SK-N-SH (cell line): Measurements from ENCODE around the gene MEGF6. TPM values are rescaled to one million over a fixed set of nuclear protein-coding genes. Genes with fewer than 3 reads are reported as not detected.

Experiments
- CTCF ChIA-PET: fragments of 300-600, 350-600 bp; formaldehyde crosslinking; extraction: SDS; loops from one replicate; lab custom pipeline; 2021; lab: Yijun Ruan, JAX
- POLR2A ChIA-PET: fragments of 350-600 bp; sonication (Branson Sonifier 250); formaldehyde crosslinking; extraction: SDS; loops from one replicate; lab custom pipeline; 2020; ENCODE audit warnings: antibody characterized with exemption, inconsistent platforms; lab: Yijun Ruan, JAX
- DNase-seq: peaks from one replicate; pipeline ENCODE4 v3.0.0; 2012
- H2AFZ ChIP-seq: fragments of 200-600 bp; sonication (generic); 2 replicates; pipeline ENCODE4 v1.8.1; 2016; ENCODE audit warnings: antibody characterized with exemption, mild to moderate bottlenecking, low read depth
- H3F3A ChIP-seq: fragments of 200-600 bp; sonication (generic); replicated peaks from 2 replicates; pipeline ENCODE3; 2016; ENCODE audit warnings: antibody characterized with exemption, mild to moderate bottlenecking; ENCODE audit not compliant: insufficient read depth
- H3K27ac ChIP-seq, 2 experiments: fragments of 200-500 bp in 1 of 2; fragments of 200-600 bp in 1 of 2; sonication (Bioruptor generic) in 1 of 2; sonication (generic), shearing (Covaris generic) in 1 of 2; 2 replicates each; pipeline versions ENCODE4 v1.5.1 to v1.6.1; 2014 to 2016; ENCODE audit warnings: low read depth in 2 of 2, inconsistent platforms in 1 of 2, low read length in 1 of 2, mild to moderate bottlenecking in 1 of 2, mixed read lengths in 1 of 2
- H3K27me3 ChIP-seq: fragments of 200-600 bp; sonication (generic), shearing (Covaris generic); 2 replicates; pipeline ENCODE4 v1.6.1; 2016; ENCODE audit warnings: mixed run types; ENCODE audit not compliant: insufficient read depth
- H3K36me3 ChIP-seq, 2 experiments: fragments of 200-500 bp in 1 of 2; fragments of 200-600 bp in 1 of 2; sonication (Bioruptor generic) in 1 of 2; sonication (generic) in 1 of 2; replicated peaks in 1 of 2; 2 replicates each; pipeline versions ENCODE3 to v1.5.1; 2014 to 2016; ENCODE audit warnings: low read length in 1 of 2, mild to moderate bottlenecking in 1 of 2; ENCODE audit not compliant: insufficient read depth in 2 of 2, control insufficient read depth in 1 of 2
- H3K4me1 ChIP-seq, 2 experiments: fragments of 200-500 bp in 1 of 2; fragments of 200-600 bp in 1 of 2; sonication (Bioruptor generic) in 1 of 2; sonication (generic), shearing (Covaris generic) in 1 of 2; 2 replicates each; pipeline versions ENCODE4 v1.5.1 to v1.6.1; 2014 to 2016; ENCODE audit warnings: low read depth in 1 of 2, low read length in 1 of 2, mixed run types in 1 of 2; ENCODE audit not compliant: insufficient read depth in 2 of 2, control insufficient read depth in 1 of 2
- H3K4me2 ChIP-seq: fragments of 200-600 bp; sonication (generic), shearing (Covaris generic); 2 replicates; pipeline ENCODE4 v1.6.1; 2017; ENCODE audit warnings: mixed run types
- H3K4me3 ChIP-seq, 2 experiments: fragments of 200-500 bp in 1 of 2; fragments of 200-600 bp in 1 of 2; sonication (Bioruptor generic) in 1 of 2; sonication (generic), shearing (Covaris generic) in 1 of 2; 2 replicates each; pipeline versions ENCODE4 v1.5.1 to v1.8.1; 2014 to 2016; ENCODE audit warnings: low read depth in 2 of 2, inconsistent platforms in 1 of 2, low read length in 1 of 2, mild to moderate bottlenecking in 1 of 2, mixed read lengths in 1 of 2, moderate library complexity in 1 of 2
- H3K79me2 ChIP-seq: fragments of 200-600 bp; sonication (generic); 2 replicates; pipeline ENCODE4 v1.8.1; 2017; ENCODE audit warnings: mild to moderate bottlenecking; ENCODE audit not compliant: insufficient read depth
- H3K9ac ChIP-seq: fragments of 200-600 bp; sonication (generic); 2 replicates; pipeline ENCODE4 v1.6.1; 2017; ENCODE audit warnings: mixed run types
- H3K9me2 ChIP-seq: fragments of 200-600 bp; sonication (generic); 2 replicates; pipeline ENCODE4 v1.6.1; 2017; ENCODE audit warnings: mixed run types
- H3K9me3 ChIP-seq: fragments of 200-600 bp; sonication (generic); 2 replicates; pipeline ENCODE4 v1.6.1; 2017; ENCODE audit warnings: mixed run types, mild to moderate bottlenecking, moderate library complexity
- H4K20me1 ChIP-seq: fragments of 200-600 bp; sonication (generic); 2 replicates; pipeline ENCODE4 v1.6.1; 2017; ENCODE audit warnings: mild to moderate bottlenecking, mixed run types; ENCODE audit not compliant: insufficient read depth
- ELF1 ChIP-seq: IDR thresholded peaks from 2 replicates; pipeline ENCODE4 v1.4.0; 2012
- MXI1 ChIP-seq: IDR thresholded peaks from 2 replicates; pipeline ENCODE4 v1.6.1; 2012; ENCODE audit warnings: mild to moderate bottlenecking, low read depth, low read length, improper control_type of control experiment
- POLR2AphosphoS5 ChIP-seq: IDR thresholded peaks from 2 replicates; pipeline ENCODE4 v1.6.1; 2012; ENCODE audit warnings: low read depth, low read length
- RFX5 ChIP-seq: IDR thresholded peaks from 2 replicates; pipeline ENCODE4 v1.6.1; 2012; ENCODE audit warnings: mild to moderate bottlenecking, improper control_type of control experiment, low read length
- RXRA ChIP-seq: IDR thresholded peaks from 2 replicates; pipeline ENCODE4 v1.4.0; 2012; ENCODE audit warnings: low read depth, mild to moderate bottlenecking, borderline replicate concordance
- TAF1 ChIP-seq: IDR thresholded peaks from 2 replicates; pipeline ENCODE4 v1.6.1; 2012; ENCODE audit warnings: low read depth, mild to moderate bottlenecking, low read length, moderate library complexity, borderline replicate concordance
- TCF12 ChIP-seq: IDR thresholded peaks from 2 replicates; pipeline ENCODE4 v1.4.0; 2012
- TEAD4 ChIP-seq: IDR thresholded peaks from 2 replicates; pipeline ENCODE4 v1.4.0; 2012; ENCODE audit warnings: mild to moderate bottlenecking, borderline replicate concordance; ENCODE audit not compliant: insufficient read depth
- WGBS: methylation state at CpG from one replicate; pipeline ENCODE4 v1.1.6; 2017; ENCODE audit warnings: low lambda C conversion rate; 5-methylcytosine and 5-hydroxymethylcytosine counted together
- polyA plus RNA-seq, 3 experiments: library from polyadenylated mRNA; depleted of rRNA; stranded (reverse); fragments of >200 nt; gene quantifications; 2 replicates each; pipeline ENCODE4 v1.2.3, GENCODE V29; 2012
- TF ChIP-seq, protein P1 (sequence below): fragments of 150-350 bp; IDR thresholded peaks from 2 replicates; pipeline ENCODE4 v1.6.1; 2017; ENCODE audit warnings: antibody characterized with exemption, low read length, low read depth, borderline replicate concordance
- TF ChIP-seq, protein P2 (sequence below): fragments of 150-350 bp; IDR thresholded peaks from 2 replicates; pipeline ENCODE4 v1.6.1; 2016; ENCODE audit warnings: mild to moderate bottlenecking, low read depth, low read length
- TF ChIP-seq, protein P3 (sequence below): IDR thresholded peaks from 2 replicates; pipeline ENCODE4 v1.4.0; 2012; ENCODE audit warnings: low read depth, borderline replicate concordance
- TF ChIP-seq, protein P4 (sequence below): IDR thresholded peaks from 2 replicates; pipeline ENCODE4 v1.6.1; 2012; ENCODE audit warnings: mild to moderate bottlenecking, low read depth, low read length, moderate library complexity
- TF ChIP-seq, protein P5 (sequence below): IDR thresholded peaks from 2 replicates; pipeline ENCODE4 v1.4.0; 2012; ENCODE audit warnings: low read depth

MEGF6 gene
- polyA plus RNA-seq, 1 of the 3 experiments (the other 2 are of a cell fraction): 7.6 TPM

DNA sequence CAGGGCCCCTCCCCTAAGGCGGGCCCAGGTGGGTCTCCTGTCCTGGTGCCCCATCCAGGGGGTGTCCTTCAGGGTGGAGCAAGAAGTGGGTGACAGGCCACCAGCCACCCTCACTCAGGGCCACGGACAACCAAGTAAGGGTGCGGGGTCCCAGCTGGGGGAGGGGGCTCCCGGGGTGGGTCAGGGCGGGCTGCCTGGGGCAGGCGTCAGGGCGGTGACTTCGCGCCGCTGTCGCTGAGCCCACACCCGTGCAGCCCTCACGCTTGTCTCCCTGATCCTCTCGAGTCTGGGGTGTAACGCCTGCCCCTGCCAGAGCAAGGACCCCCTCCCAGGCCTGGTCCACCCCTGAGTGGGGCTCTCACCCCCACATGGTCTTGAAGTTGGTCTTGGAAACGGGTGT is 134.6 kb downstream of the MEGF6 start:
- Histone ChIP-seq H3K27ac (no peak overlapping the region), H3K4me3 (no peak overlapping the region), H3K9me3 (no peaks in the 10 kb centered on the region), H3K9ac (no peak overlapping the region), H3K4me1 (peaks cover 1 to 2% of the 10 kb centered on the region in 2 experiments; a peak in 2 of 4 replicates), H3K4me2 (no peak overlapping the region), H3K36me3 (no peaks in the 10 kb centered on the region), H3K27me3 (no peaks in the 10 kb centered on the region), H3K79me2 (no peaks in the 10 kb centered on the region), H3K9me2 (no peaks in the 10 kb centered on the region), H4K20me1 (no peaks in the 10 kb centered on the region), H3F3A (no peaks in the 10 kb centered on the region), H2AFZ (no peak overlapping the region)
- 91% methylated on average over 4 of the region's 16 CpGs for WGBS
- no peak for TF ChIP-seq RFX5
- TF ChIP-seq MXI1: no peak
- TF ChIP-seq TAF1: no peak
- TF ChIP-seq, protein P1, sequence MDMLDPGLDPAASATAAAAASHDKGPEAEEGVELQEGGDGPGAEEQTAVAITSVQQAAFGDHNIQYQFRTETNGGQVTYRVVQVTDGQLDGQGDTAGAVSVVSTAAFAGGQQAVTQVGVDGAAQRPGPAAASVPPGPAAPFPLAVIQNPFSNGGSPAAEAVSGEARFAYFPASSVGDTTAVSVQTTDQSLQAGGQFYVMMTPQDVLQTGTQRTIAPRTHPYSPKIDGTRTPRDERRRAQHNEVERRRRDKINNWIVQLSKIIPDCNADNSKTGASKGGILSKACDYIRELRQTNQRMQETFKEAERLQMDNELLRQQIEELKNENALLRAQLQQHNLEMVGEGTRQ: no peak
- TF ChIP-seq, protein P2, sequence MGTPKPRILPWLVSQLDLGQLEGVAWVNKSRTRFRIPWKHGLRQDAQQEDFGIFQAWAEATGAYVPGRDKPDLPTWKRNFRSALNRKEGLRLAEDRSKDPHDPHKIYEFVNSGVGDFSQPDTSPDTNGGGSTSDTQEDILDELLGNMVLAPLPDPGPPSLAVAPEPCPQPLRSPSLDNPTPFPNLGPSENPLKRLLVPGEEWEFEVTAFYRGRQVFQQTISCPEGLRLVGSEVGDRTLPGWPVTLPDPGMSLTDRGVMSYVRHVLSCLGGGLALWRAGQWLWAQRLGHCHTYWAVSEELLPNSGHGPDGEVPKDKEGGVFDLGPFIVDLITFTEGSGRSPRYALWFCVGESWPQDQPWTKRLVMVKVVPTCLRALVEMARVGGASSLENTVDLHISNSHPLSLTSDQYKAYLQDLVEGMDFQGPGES: no peak
- TF ChIP-seq, protein P3, sequence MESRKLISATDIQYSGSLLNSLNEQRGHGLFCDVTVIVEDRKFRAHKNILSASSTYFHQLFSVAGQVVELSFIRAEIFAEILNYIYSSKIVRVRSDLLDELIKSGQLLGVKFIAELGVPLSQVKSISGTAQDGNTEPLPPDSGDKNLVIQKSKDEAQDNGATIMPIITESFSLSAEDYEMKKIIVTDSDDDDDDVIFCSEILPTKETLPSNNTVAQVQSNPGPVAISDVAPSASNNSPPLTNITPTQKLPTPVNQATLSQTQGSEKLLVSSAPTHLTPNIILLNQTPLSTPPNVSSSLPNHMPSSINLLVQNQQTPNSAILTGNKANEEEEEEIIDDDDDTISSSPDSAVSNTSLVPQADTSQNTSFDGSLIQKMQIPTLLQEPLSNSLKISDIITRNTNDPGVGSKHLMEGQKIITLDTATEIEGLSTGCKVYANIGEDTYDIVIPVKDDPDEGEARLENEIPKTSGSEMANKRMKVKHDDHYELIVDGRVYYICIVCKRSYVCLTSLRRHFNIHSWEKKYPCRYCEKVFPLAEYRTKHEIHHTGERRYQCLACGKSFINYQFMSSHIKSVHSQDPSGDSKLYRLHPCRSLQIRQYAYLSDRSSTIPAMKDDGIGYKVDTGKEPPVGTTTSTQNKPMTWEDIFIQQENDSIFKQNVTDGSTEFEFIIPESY: no peak
- TF ChIP-seq, protein P4, sequence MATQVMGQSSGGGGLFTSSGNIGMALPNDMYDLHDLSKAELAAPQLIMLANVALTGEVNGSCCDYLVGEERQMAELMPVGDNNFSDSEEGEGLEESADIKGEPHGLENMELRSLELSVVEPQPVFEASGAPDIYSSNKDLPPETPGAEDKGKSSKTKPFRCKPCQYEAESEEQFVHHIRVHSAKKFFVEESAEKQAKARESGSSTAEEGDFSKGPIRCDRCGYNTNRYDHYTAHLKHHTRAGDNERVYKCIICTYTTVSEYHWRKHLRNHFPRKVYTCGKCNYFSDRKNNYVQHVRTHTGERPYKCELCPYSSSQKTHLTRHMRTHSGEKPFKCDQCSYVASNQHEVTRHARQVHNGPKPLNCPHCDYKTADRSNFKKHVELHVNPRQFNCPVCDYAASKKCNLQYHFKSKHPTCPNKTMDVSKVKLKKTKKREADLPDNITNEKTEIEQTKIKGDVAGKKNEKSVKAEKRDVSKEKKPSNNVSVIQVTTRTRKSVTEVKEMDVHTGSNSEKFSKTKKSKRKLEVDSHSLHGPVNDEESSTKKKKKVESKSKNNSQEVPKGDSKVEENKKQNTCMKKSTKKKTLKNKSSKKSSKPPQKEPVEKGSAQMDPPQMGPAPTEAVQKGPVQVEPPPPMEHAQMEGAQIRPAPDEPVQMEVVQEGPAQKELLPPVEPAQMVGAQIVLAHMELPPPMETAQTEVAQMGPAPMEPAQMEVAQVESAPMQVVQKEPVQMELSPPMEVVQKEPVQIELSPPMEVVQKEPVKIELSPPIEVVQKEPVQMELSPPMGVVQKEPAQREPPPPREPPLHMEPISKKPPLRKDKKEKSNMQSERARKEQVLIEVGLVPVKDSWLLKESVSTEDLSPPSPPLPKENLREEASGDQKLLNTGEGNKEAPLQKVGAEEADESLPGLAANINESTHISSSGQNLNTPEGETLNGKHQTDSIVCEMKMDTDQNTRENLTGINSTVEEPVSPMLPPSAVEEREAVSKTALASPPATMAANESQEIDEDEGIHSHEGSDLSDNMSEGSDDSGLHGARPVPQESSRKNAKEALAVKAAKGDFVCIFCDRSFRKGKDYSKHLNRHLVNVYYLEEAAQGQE: no peak
- no peak for TF ChIP-seq ELF1
- no peak for TF ChIP-seq TEAD4
- TF ChIP-seq POLR2AphosphoS5: no peak
- no peak for TF ChIP-seq RXRA
- TF ChIP-seq, protein P5, sequence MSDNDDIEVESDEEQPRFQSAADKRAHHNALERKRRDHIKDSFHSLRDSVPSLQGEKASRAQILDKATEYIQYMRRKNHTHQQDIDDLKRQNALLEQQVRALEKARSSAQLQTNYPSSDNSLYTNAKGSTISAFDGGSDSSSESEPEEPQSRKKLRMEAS: no peak
- no peak for TF ChIP-seq TCF12
- no peak for DNase-seq
- CTCF ChIA-PET: interaction anchor here (1.5 kb wide), 1 partner anchor 24 kb away, joined by 9 read pairs; no protein-coding TSS in a partner anchor
- POLR2A ChIA-PET: no interaction called here
